Subcutaneous abdominal adipose tissue (tissue), 5 donors: ENCODE data around the gene KCNMA1.

Source experiments
- H3K27ac ChIP-seq: one replicate; pipeline ENCODE4 v1.7.0; 2013; ENCODE audit warnings: low read depth, mild to moderate bottlenecking, inconsistent platforms, low read length, moderate library complexity
- H3K27me3 ChIP-seq, 5 donors: one replicate each; pipeline ENCODE4 v1.7.0; 2013; ENCODE audit warnings: low read length in 5 of 5, inconsistent platforms in 1 of 5; ENCODE audit not compliant: control insufficient read depth in 5 of 5, insufficient read depth in 4 of 5
- H3K36me3 ChIP-seq, 5 donors: one replicate each; pipeline ENCODE4 v1.7.0; 2013; ENCODE audit warnings: low read length in 5 of 5; ENCODE audit not compliant: control insufficient read depth in 5 of 5, insufficient read depth in 5 of 5
- H3K4me1 ChIP-seq, 5 donors: one replicate each; pipeline ENCODE4 v1.7.0; 2013; ENCODE audit warnings: low read length in 5 of 5, mild to moderate bottlenecking in 3 of 5, moderate library complexity in 1 of 5; ENCODE audit not compliant: control insufficient read depth in 5 of 5, insufficient read depth in 5 of 5
- H3K4me3 ChIP-seq, 5 donors: one replicate each; pipeline ENCODE4 v1.7.0; 2013; ENCODE audit warnings: low read length in 5 of 5, low read depth in 1 of 5
- H3K9ac ChIP-seq, 5 donors: one replicate each; pipeline ENCODE4 v1.7.0; 2013; ENCODE audit warnings: low read length in 5 of 5, mild to moderate bottlenecking in 4 of 5, moderate library complexity in 3 of 5
- H3K9me3 ChIP-seq, 5 donors: one replicate each; pipeline ENCODE4 v1.7.0; 2013; ENCODE audit warnings: low read length in 5 of 5; ENCODE audit not compliant: control insufficient read depth in 5 of 5
- donor health status: healthy.
- donor health status: healthy.
- donor health status: healthy.
- donor health status: healthy.
- donor health status: healthy.

Gene KCNMA1

DNA sequence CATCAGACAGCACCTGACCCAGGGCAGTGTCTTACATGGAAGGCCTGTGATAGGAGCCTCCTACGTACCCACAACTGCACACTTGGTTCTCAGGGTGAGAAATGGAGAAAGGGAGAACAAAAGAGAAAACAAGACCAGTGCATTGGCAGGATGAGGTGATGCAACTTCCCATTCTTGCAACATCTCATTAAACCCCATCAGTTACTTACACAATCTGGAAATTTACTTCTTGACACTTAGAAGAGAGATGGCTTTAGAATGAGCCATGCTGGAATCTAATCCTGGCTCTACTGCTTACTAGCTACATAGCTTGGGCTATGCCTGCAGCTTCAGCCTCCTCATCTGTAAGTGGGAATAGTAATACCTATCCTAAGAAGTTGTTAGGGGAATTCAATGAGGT is 391.7 kb downstream of the KCNMA1 start:
- Histone ChIP-seq H3K4me3 (no peak overlapping the region), H3K27me3 (no peaks in the 10 kb centered on the region), H3K9ac (no peak overlapping the region), H3K27ac (no peak overlapping the region), H3K9me3 (no peaks in the 10 kb centered on the region), H3K4me1 (peaks cover 0 to 17% (median 8%) of the 10 kb centered on the region in 5 donors), H3K36me3 (no peaks in the 10 kb centered on the region)

DNA sequence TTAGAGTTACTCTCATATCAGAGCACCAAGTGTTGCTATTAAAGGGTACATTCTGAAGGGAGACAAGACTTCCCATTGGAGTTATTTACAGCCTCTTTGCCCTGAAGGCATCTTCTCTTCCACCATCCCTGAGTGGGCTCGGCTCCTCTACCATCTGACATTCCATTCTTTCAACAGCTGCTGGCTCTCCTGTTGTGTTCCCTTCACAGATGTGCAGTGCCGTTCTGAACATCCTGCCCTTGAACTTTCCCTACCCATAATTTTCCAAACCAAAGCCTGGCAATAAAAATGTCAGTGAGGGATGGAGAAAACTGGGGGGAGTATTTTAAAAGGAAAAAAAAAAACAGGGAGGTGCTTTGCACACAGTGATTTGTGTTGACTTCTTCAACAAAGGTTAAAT is 392.9 kb downstream of the KCNMA1 start:
- no peaks in the 10 kb centered on the region for H3K27me3 ChIP-seq
- H3K4me3 ChIP-seq = no peak overlapping the region
- H3K4me1 ChIP-seq = peaks cover 0 to 17% (median 8%) of the 10 kb centered on the region in 5 donors
- no peaks in the 10 kb centered on the region for H3K9me3 ChIP-seq
- no peak overlapping the region for H3K9ac ChIP-seq
- no peak overlapping the region for H3K27ac ChIP-seq
- no peaks in the 10 kb centered on the region for H3K36me3 ChIP-seq

DNA sequence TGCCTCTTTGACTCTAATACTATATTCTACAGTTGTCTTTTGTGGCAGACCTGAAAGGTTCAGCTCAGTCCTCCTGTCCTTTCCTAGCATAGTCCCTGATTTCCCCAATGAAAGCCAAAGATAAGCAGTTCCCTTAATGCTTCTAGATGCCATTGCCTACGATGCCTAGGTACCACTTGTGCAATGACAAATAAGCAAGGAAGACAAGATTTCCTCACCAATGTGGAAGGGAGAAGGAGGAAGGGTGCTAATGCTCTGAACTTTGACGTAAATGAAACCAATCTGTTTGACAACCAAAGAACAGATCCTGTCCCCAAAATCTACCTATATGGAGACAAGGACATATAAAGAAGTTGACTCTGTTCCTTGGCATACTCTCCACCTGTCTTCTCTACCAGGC is 393.3 kb downstream of the KCNMA1 start:
- H3K4me1 ChIP-seq = peaks cover 0 to 17% (median 8%) of the 10 kb centered on the region in 5 donors
- H3K36me3 ChIP-seq = no peaks in the 10 kb centered on the region
- no peaks in the 10 kb centered on the region for H3K27me3 ChIP-seq
- H3K4me3 ChIP-seq = no peak overlapping the region
- no peaks in the 10 kb centered on the region for H3K9me3 ChIP-seq
- H3K9ac ChIP-seq = no peak overlapping the region
- no peak overlapping the region for H3K27ac ChIP-seq

DNA sequence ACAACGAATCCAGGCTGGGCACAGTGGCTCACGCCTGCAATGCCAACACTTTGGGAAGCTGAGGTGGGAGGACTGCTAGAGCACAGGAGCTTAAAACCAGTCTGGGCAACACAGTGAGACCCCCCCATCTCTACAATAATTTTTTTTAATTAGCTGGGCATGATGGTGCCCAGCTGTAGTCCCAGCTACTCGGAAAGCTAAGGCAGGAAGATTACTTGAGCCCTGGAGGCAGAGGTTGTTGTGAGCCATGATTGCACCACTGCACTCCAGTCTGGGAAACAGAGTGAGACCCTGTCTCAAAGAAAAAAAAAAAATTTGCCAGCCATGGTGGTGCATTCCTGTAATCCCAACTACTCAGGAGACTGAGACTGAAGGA is 396.3 kb downstream of the KCNMA1 start:
- peaks cover 0 to 7% (median 3%) of the 10 kb centered on the region in 5 donors for H3K4me1 ChIP-seq
- H3K9ac ChIP-seq = no peak overlapping the region
- H3K27ac ChIP-seq = no peak overlapping the region
- H3K27me3 ChIP-seq = peaks cover 0 to 5% (median 0%) of the 10 kb centered on the region in 5 donors
- no peak overlapping the region for H3K4me3 ChIP-seq
- H3K36me3 ChIP-seq = no peaks in the 10 kb centered on the region
- no peaks in the 10 kb centered on the region for H3K9me3 ChIP-seq

DNA sequence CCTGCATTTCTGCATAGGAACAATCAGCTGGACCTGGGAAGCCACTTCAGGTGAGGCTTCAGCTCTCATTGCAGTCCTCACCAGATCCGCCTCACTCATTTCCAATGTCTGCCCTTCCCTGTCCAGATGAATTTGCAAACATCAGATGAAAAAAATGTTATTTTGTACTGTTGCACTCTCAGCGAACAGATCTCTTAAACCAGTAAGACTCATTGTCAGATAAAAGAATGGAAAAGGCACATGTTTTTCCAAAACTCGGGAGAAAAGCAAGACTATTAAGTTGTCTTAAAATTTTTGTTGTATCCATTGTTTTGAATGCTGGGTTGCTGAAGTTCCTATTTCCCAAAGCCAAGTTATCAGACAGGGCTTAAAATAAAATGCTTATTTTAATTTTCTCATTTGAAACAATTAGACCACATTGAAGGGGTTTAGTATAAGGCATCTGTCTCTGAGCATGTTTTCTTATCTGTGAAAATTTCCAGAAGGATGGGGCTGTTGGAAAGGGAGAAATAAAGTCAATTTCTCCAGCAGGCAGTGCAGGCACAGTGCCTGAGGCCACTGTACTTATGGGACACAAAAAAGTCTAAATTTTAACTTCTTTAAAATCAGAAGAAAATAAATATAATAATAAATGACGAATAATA is 396.8 kb downstream of the KCNMA1 start:
- Histone ChIP-seq H3K27ac (no peak overlapping the region), H3K36me3 (no peaks in the 10 kb centered on the region), H3K27me3 (peaks cover 0 to 5% (median 0%) of the 10 kb centered on the region in 5 donors), H3K4me3 (no peak overlapping the region), H3K9ac (no peak overlapping the region), H3K4me1 (peaks cover 0 to 2% (median 0%) of the 10 kb centered on the region in 5 donors), H3K9me3 (no peaks in the 10 kb centered on the region)

DNA sequence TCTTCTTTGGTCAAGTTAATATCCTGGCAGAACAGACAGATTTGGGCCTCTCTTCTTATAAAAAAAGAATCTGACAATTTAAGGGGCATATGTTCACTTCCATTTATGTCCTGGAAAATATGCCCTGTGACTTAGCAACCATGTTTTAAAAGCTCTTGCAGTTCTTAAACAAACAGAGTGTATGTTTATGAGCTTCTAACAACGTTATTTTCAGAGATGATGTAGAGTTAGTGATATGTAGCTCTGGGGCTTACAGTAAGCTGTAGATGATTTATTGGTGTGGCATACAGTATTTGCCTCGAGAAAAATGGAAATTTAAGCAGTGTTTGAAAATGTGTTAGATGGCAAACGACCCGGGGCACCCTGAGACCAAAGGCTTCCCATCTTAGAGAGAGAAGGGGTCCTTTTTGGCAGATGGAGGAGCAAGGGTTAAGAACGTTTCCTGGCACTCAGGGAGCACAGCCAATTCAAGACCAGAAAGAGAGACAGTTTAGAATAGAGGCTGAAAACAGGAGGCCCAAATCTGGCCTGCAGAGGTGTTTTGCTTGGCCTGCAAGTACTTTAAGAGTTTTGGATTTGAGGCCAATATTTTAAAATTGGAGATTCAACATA is 397.5 kb downstream of the KCNMA1 start:
- Histone ChIP-seq H3K9me3 (no peaks in the 10 kb centered on the region), H3K9ac (no peak overlapping the region), H3K27me3 (peaks cover 0 to 5% (median 0%) of the 10 kb centered on the region in 5 donors), H3K4me3 (no peak overlapping the region), H3K27ac (no peak overlapping the region), H3K4me1 (no peaks in the 10 kb centered on the region), H3K36me3 (no peaks in the 10 kb centered on the region)

DNA sequence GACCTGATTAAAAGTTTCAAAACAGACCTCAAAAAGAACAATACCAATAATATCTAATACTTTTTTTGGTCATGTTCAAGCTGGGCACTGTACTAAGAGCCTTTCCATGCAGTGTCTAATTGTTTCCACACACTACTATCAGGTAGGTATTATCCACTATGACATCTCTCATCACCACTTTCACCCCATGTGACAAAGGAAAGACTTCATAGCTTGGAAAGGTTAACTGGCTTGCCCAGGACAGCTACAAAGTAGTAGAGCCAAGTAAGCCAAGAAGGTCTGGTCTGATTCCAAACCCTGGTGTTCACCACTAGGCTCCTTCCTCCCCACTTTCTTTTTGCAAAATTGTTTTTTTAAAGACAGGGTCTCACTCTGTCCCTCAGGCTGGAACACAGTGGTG is 400.5 kb downstream of the KCNMA1 start:
- H3K9ac ChIP-seq = no peak overlapping the region
- H3K36me3 ChIP-seq = no peaks in the 10 kb centered on the region
- peaks cover 0 to 5% (median 0%) of the 10 kb centered on the region in 5 donors for H3K27me3 ChIP-seq
- no peak overlapping the region for H3K4me3 ChIP-seq
- H3K27ac ChIP-seq = no peak overlapping the region
- H3K9me3 ChIP-seq = no peaks in the 10 kb centered on the region
- H3K4me1 ChIP-seq = no peaks in the 10 kb centered on the region

DNA sequence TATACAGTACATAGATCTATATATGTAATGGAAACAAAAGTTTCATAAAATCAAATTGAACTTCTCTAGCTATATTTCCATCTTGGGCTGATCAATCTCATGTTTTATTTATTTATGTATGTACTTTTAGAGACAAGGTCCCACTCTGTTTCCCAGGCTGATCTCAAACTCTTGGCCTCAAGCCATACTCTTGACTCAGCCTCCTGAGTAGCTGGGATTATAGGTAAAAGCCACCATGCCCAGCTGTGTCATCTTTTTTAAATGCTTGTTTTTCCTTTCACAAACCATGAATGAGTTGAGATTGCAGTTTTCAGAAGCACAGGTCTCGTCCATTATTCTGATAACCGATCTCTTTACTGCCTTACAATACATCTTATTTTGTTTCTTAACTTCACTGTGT is 400.9 kb downstream of the KCNMA1 start:
- H3K4me1 ChIP-seq = no peaks in the 10 kb centered on the region
- H3K27me3 ChIP-seq = peaks cover 0 to 5% (median 0%) of the 10 kb centered on the region in 5 donors
- no peaks in the 10 kb centered on the region for H3K36me3 ChIP-seq
- H3K4me3 ChIP-seq = no peak overlapping the region
- H3K9me3 ChIP-seq = no peaks in the 10 kb centered on the region
- no peak overlapping the region for H3K27ac ChIP-seq
- no peak overlapping the region for H3K9ac ChIP-seq

DNA sequence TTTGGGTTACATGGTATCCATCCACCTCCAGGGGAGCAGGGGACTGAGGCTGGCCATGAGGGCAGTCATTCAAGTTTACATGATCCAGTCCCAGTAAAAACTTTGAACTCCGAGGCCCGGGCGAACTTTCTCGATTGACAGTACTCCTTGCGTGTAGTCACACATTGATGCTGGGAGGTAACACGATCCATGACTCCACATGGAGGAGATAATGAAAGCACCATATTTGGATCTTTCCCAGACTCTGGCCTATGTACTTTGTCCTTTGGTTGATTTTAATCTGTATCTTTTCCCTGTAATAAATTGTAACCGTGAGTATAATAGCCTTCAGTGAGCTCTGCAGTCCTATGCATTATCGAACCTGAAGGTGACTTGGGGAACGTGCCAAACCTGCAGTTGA is 401.6 kb downstream of the KCNMA1 start:
- Histone ChIP-seq H3K27me3 (peaks cover 0 to 5% (median 0%) of the 10 kb centered on the region in 5 donors), H3K4me1 (no peaks in the 10 kb centered on the region), H3K9ac (no peak overlapping the region), H3K4me3 (no peak overlapping the region), H3K36me3 (no peaks in the 10 kb centered on the region), H3K9me3 (no peaks in the 10 kb centered on the region), H3K27ac (no peak overlapping the region)

DNA sequence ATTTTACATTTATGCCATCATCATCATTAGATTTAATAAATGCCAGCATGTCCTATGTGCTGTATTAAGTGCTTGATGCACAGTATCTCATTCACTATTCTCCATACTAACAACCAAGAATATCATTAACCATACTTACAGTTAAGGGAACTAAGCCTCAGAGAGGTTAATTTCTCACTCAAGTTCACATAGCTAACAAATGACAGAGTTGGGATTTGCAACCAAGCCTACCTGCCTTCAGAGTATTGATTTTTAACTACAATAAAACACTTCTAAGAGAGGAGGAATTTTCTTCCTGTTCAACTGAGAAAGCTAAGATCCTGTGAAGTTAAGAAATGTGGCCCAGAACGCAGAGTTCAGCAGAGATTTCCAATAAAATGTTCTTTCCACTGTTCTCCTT is 403.0 kb downstream of the KCNMA1 start:
- peaks cover 0 to 5% (median 0%) of the 10 kb centered on the region in 5 donors for H3K27me3 ChIP-seq
- no peaks in the 10 kb centered on the region for H3K9me3 ChIP-seq
- H3K4me3 ChIP-seq = no peak overlapping the region
- H3K4me1 ChIP-seq = no peaks in the 10 kb centered on the region
- no peaks in the 10 kb centered on the region for H3K36me3 ChIP-seq
- H3K27ac ChIP-seq = no peak overlapping the region
- no peak overlapping the region for H3K9ac ChIP-seq
